ENCODE data around the gene NTM.

DNA sequence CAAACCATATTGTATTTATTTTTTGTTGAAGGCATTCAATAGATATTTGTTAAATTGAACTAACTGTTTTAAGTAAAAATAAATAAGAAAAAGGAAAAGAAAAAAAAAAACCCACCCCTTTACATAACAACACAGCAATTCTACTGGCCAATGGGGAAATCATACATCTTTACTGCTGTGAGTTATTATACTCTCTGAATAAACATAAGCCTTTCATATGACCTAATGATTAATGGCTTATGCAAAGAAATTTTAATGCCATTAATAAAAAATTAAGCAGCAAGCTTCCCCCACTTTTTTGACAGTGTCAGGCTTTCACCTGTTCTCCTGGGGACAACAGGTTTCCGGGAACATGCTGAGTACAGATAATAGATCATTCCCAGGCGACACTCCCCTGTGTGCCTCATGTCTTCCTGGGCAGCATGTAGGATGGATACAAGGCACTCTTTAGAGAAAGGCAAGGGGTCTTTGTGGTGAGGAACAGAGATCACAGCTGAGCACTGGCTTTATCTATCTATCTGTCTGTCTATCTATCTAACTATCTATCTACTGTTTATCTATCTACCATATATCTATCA, 676.0 kb downstream of the NTM start:
- TF ChIP-seq, protein P1, sequence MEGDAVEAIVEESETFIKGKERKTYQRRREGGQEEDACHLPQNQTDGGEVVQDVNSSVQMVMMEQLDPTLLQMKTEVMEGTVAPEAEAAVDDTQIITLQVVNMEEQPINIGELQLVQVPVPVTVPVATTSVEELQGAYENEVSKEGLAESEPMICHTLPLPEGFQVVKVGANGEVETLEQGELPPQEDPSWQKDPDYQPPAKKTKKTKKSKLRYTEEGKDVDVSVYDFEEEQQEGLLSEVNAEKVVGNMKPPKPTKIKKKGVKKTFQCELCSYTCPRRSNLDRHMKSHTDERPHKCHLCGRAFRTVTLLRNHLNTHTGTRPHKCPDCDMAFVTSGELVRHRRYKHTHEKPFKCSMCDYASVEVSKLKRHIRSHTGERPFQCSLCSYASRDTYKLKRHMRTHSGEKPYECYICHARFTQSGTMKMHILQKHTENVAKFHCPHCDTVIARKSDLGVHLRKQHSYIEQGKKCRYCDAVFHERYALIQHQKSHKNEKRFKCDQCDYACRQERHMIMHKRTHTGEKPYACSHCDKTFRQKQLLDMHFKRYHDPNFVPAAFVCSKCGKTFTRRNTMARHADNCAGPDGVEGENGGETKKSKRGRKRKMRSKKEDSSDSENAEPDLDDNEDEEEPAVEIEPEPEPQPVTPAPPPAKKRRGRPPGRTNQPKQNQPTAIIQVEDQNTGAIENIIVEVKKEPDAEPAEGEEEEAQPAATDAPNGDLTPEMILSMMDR (IDR thresholded peaks at IDR 0.05) = no peak
- no peak for TF ChIP-seq POLR2A (IDR thresholded peaks at IDR 0.05)
